Esophagus (tissue), 2 donors: ENCODE data around the gene RABGAP1. TPM values are rescaled to one million over a fixed set of nuclear protein-coding genes. Genes with fewer than 3 reads are reported as not detected.

ENCODE experiments used
- H3K27ac ChIP-seq, 2 donors: one replicate each; pipeline ENCODE4 v1.5.1; 2013; ENCODE audit warnings: low read depth in 2 of 2, mild to moderate bottlenecking in 2 of 2, inconsistent platforms in 1 of 2, low read length in 1 of 2, moderate library complexity in 1 of 2
- H3K27me3 ChIP-seq, 2 donors: one replicate each; pipeline ENCODE4 v1.6.1; 2013; ENCODE audit warnings: low read length in 2 of 2, control low read depth in 1 of 2, mild to moderate bottlenecking in 1 of 2; ENCODE audit not compliant: insufficient read depth in 2 of 2, control insufficient read depth in 1 of 2
- H3K36me3 ChIP-seq, 2 donors: one replicate each; pipeline ENCODE4 v1.6.1; 2013; ENCODE audit warnings: low read length in 1 of 2; ENCODE audit not compliant: control insufficient read depth in 2 of 2, insufficient read depth in 2 of 2
- H3K4me1 ChIP-seq, 2 donors: one replicate each; pipeline ENCODE4 v1.6.1; 2013; ENCODE audit warnings: low read length in 1 of 2; ENCODE audit not compliant: control insufficient read depth in 2 of 2, insufficient read depth in 2 of 2
- H3K4me3 ChIP-seq, 2 donors: one replicate each; pipeline ENCODE4 v1.5.1; 2013; ENCODE audit warnings: low read length in 2 of 2, mild to moderate bottlenecking in 2 of 2, low read depth in 1 of 2, moderate library complexity in 1 of 2
- H3K9me3 ChIP-seq, 2 donors: one replicate each; pipeline ENCODE4 v1.6.1; 2013; ENCODE audit warnings: mild to moderate bottlenecking in 2 of 2, low read depth in 1 of 2, low read length in 1 of 2, moderate library complexity in 1 of 2; ENCODE audit not compliant: control insufficient read depth in 2 of 2, insufficient read depth in 1 of 2
- WGBS, 2 donors: extraction: QIAGEN DNeasy Blood & Tissue Kit; methylation state at CpG; one replicate each; pipeline ENCODE4 v1.1.7; 2013; 5-methylcytosine and 5-hydroxymethylcytosine counted together
- polyA plus RNA-seq, 2 donors: library from polyadenylated mRNA; stranded (reverse); fragments of 200-250 nt; gene quantifications; one replicate each; pipeline ENCODE4 v1.2.3, GENCODE V29; 2013
- donor health status: healthy with polysubstance abuse.
- donor health status: Bipolar disorder and iron deficiency.

Gene RABGAP1
- polyA plus RNA-seq, 2 donors: 12.0 to 16.4 TPM

DNA sequence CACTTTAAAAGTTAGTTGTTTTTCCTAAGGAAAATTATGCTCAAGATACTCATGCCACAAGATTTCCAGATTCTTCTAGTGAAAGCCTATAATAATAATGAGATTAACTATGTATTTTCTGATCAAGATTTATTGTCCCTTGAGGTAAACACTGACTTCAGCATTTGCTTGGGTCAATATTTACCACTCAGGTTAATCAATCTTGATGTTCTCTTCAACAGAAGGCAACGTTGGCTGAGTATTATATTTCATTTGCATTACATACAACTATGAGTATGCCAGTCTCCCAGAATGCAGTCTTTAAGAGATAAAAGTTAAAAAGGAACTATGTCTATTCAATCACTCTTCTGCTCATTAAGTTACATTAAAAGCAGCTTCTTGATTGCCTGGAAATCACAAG lies 208.2 kb downstream of the RABGAP1 start:
- Histone ChIP-seq H3K27ac (no peak overlapping the region), H3K27me3 (no peaks in the 10 kb centered on the region), H3K4me3 (no peak overlapping the region), H3K36me3 (peaks cover 0 to 2% of the 10 kb centered on the region in 2 donors), H3K9me3 (no peaks in the 10 kb centered on the region), H3K4me1 (no peaks in the 10 kb centered on the region)
- 40 to 43% methylated on average over 1 of the region's 1 CpG for WGBS, 2 donors

DNA sequence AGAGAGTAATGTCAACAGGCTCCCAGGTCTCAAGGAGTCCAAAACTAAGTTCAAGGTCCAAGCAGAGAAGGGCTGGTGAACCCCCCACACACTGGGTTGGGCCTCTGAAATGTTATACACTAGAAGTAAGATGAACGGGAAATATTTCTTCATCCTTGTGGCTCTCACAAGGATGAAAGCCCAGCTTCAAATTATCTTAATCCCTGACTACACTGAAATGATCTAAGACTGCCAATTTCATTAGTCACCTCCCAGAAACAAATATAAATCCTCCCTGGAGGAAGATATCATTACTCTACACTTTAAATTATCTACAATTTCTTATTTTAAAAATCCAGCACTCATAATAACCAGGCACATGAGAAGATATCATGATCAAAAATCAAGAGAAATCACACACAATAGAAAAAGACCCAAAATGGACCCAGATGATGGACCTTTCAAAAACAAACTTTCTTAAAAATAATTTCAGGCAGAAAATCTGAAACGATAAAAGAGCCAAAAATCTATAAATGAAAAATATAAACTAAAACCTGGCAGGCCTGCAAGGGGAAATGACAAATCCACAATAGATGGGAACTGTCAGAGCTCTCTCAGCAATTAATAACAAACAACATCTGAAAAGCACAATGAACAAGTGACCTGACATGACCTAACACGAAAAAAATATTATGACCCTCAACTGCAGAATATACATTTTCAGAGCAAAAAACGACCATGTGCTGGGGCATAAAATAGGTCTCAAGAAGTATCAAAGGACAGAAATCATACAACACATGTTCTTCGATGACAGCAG lies 210.1 kb downstream of the RABGAP1 start:
- Histone ChIP-seq H3K36me3 (peaks cover 0 to 2% of the 10 kb centered on the region in 2 donors), H3K27me3 (no peaks in the 10 kb centered on the region)

More for the DNA sequence above, 210.1 kb downstream of the RABGAP1 start:
- WGBS, 2 donors: 66 to 78% methylated on average over 5 of the region's 5 CpGs
- H3K27ac ChIP-seq: no peak overlapping the region
- no peaks in the 10 kb centered on the region for H3K9me3 ChIP-seq
- no peaks in the 10 kb centered on the region for H3K4me1 ChIP-seq
- H3K4me3 ChIP-seq: no peak overlapping the region

Other genes starting within 250 kb of the RABGAP1 start
- not detected for gene OR1L4, start 217.0 kb upstream of the RABGAP1 start, polyA plus RNA-seq
- gene OR1L6, start 198.7 kb upstream of the RABGAP1 start, polyA plus RNA-seq: not detected
- gene OR5C1, start 152.1 kb upstream of the RABGAP1 start, polyA plus RNA-seq: not detected
- not detected for gene OR1K1, start 140.9 kb upstream of the RABGAP1 start, polyA plus RNA-seq
- 1 to 10 TPM; 6.7 to 7.3 TPM for gene PDCL, start 112.4 kb upstream of the RABGAP1 start, polyA plus RNA-seq
- 1 to 10 TPM; 8.5 to 9.2 TPM for gene RC3H2, start 35.7 kb upstream of the RABGAP1 start, polyA plus RNA-seq
- gene ZBTB6, start 27.7 kb upstream of the RABGAP1 start, polyA plus RNA-seq: 1 to 10 TPM; 1.7 to 3.1 TPM
- 1 to 10 TPM; 2.0 to 2.1 TPM for gene ZBTB26, start 9.5 kb upstream of the RABGAP1 start, polyA plus RNA-seq
- gene GPR21, start 92.6 kb downstream of the RABGAP1 start, polyA plus RNA-seq: under 1 TPM; 0.12 to 0.20 TPM